Nephron (organoid): Measurements from ENCODE around the gene C21orf58.

Experiments used
- H3K27ac Mint-ChIP-seq, 3 experiments: 2 replicates each; pipeline ENCODE4 v1.8.0; 2020; ENCODE audit warnings: mixed read lengths in 3 of 3, mild to moderate bottlenecking in 2 of 3, moderate library complexity in 1 of 3
- H3K27me3 Mint-ChIP-seq: 2 replicates; pipeline ENCODE4 v1.8.0; 2021; ENCODE audit warnings: low read depth, mild to moderate bottlenecking, moderate library complexity, mixed read lengths
- H3K36me3 Mint-ChIP-seq: 2 replicates; pipeline ENCODE4 v1.8.0; 2020; ENCODE audit warnings: low read depth, mixed read lengths
- H3K4me1 Mint-ChIP-seq: 2 replicates; pipeline ENCODE4 v1.8.0; 2020; ENCODE audit warnings: mixed read lengths
- H3K4me3 Mint-ChIP-seq, 3 experiments: 2 replicates each; pipeline ENCODE4 v1.8.0; 2020; ENCODE audit warnings: mild to moderate bottlenecking in 3 of 3, mixed read lengths in 3 of 3, moderate library complexity in 2 of 3
- H3K9me3 Mint-ChIP-seq: 2 replicates; pipeline ENCODE4 v1.8.0; 2020; ENCODE audit warnings: mixed read lengths
- CTCF ChIP-seq, 3 experiments: fragments of 200-600 bp; sonication (generic); IDR thresholded peaks; one replicate each; pipeline ENCODE4 v1.5.0; 2021; ENCODE audit warnings: antibody characterized with exemption in 3 of 3; ENCODE audit not compliant: unreplicated experiment in 3 of 3

The C21orf58 gene

GRCh38 chr21:46368533-46369285 is 45.0 kb upstream of the C21orf58 start:
- Mint-ChIP-seq H3K27me3 (no peaks in the 10 kb centered on the region), H3K4me1 (no peaks in the 10 kb centered on the region), H3K36me3 (peaks cover 48% of the 10 kb centered on the region), H3K9me3 (no peaks in the 10 kb centered on the region), H3K27ac (no peak overlapping the region), H3K4me3 (no peak overlapping the region)
- TF ChIP-seq CTCF (IDR thresholded peaks at IDR 0.05; ENCODE audit: unreplicated experiment in 3 of 3), result no peak

- Mint-ChIP-seq H3K36me3 (peaks cover 54% of the 10 kb centered on the region), H3K4me1 (peaks cover 12% of the 10 kb centered on the region), H3K4me3 (no peak overlapping the region), H3K27me3 (peaks cover 7% of the 10 kb centered on the region), H3K9me3 (no peaks in the 10 kb centered on the region), H3K27ac (no peak overlapping the region)
- no peak for TF ChIP-seq CTCF (IDR thresholded peaks at IDR 0.05; ENCODE audit: unreplicated experiment in 3 of 3)
Measured at GRCh38 chr21:46366966-46367365, 43.3 kb upstream of the C21orf58 start.

- Mint-ChIP-seq H3K9me3 (no peaks in the 10 kb centered on the region), H3K36me3 (peaks cover 54% of the 10 kb centered on the region), H3K27me3 (peaks cover 7% of the 10 kb centered on the region), H3K4me3 (no peak overlapping the region), H3K4me1 (peaks cover 16% of the 10 kb centered on the region), H3K27ac (no peak overlapping the region)
- TF ChIP-seq CTCF (IDR thresholded peaks at IDR 0.05; ENCODE audit: unreplicated experiment in 3 of 3), result no peak
Measured at GRCh38 chr21:46366561-46366960, 42.9 kb upstream of the C21orf58 start.

- no peaks in the 10 kb centered on the region for H3K9me3 Mint-ChIP-seq
- TF ChIP-seq CTCF (IDR thresholded peaks at IDR 0.05; ENCODE audit: unreplicated experiment in 3 of 3), result no peak
- peaks cover 56% of the 10 kb centered on the region for H3K36me3 Mint-ChIP-seq
- H3K4me1 Mint-ChIP-seq, result peaks cover 19% of the 10 kb centered on the region
- no peak overlapping the region for H3K27ac Mint-ChIP-seq
- no peak overlapping the region for H3K4me3 Mint-ChIP-seq
- H3K27me3 Mint-ChIP-seq, result peaks cover 7% of the 10 kb centered on the region
Measured at GRCh38 chr21:46366091-46366490, 42.4 kb upstream of the C21orf58 start.

- Mint-ChIP-seq H3K9me3 (no peaks in the 10 kb centered on the region), H3K36me3 (peaks cover 52% of the 10 kb centered on the region), H3K4me1 (peaks cover 19% of the 10 kb centered on the region), H3K4me3 (no peak overlapping the region), H3K27ac (no peak overlapping the region), H3K27me3 (peaks cover 7% of the 10 kb centered on the region)
- no peak for TF ChIP-seq CTCF (IDR thresholded peaks at IDR 0.05; ENCODE audit: unreplicated experiment in 3 of 3)
Measured at GRCh38 chr21:46363698-46364097, 40.0 kb upstream of the C21orf58 start.

GRCh38 chr21:46362946-46363345 is 39.3 kb upstream of the C21orf58 start:
- Mint-ChIP-seq H3K27me3 (peaks cover 7% of the 10 kb centered on the region), H3K4me3 (no peak overlapping the region), H3K9me3 (no peaks in the 10 kb centered on the region), H3K4me1 (peaks cover 19% of the 10 kb centered on the region), H3K36me3 (peaks cover 56% of the 10 kb centered on the region), H3K27ac (peak overlapping the region in 1 of 3 experiments; percentile 89)
- TF ChIP-seq CTCF (IDR thresholded peaks at IDR 0.05; ENCODE audit: unreplicated experiment in 3 of 3), result no peak
